NOMO-1 treated with DMSO at 0.1 percent for 48 hours (cell line): Measurements from ENCODE around the gene ATIC.
"Not testable (repeated sequence)": the region's sequence is repeated elsewhere in the genome, so short reads cannot be mapped to it uniquely, and the experiment has no call there.

Experiments
- DNase-seq: peaks from one replicate; lab custom pipeline; 2025; ENCODE audit not compliant: unreplicated experiment; lab: John Stamatoyannopoulos, UW

The ATIC gene

GRCh38 chr2:215311625-215312396 is at the start of gene ATIC:
TSS of gene ATIC (plus strand) at chr2:215312059. CDS start at chr2:215312143, 84 bp downstream.
- DNase-seq: peak; percentile 90

GRCh38 chr2:215262303-215262702 is 49.6 kb upstream of the ATIC start:
- no peak for DNase-seq

- no peak for DNase-seq
These were observed 49.0 kb upstream of the ATIC start for GRCh38 chr2:215262741-215263362.

- no peak for DNase-seq
These were observed 47.5 kb upstream of the ATIC start for GRCh38 chr2:215264374-215264773.

GRCh38 chr2:215269397-215270117 is 42.3 kb upstream of the ATIC start:
- peak; percentile 34 for DNase-seq

- no peak for DNase-seq
These were observed 41.8 kb upstream of the ATIC start for GRCh38 chr2:215270118-215270451.

- DNase-seq: no peak
These were observed 40.4 kb upstream of the ATIC start for GRCh38 chr2:215271446-215271845.

- DNase-seq: no peak
These were observed 38.9 kb upstream of the ATIC start for GRCh38 chr2:215272918-215273317.

GRCh38 chr2:215274829-215275228 is 37.0 kb upstream of the ATIC start:
- no peak for DNase-seq

GRCh38 chr2:215275824-215276223 is 36.0 kb upstream of the ATIC start:
- DNase-seq: no peak

- DNase-seq: no peak
These were observed 33.9 kb upstream of the ATIC start for GRCh38 chr2:215277944-215278343.

- DNase-seq: no peak
These were observed 31.5 kb upstream of the ATIC start for GRCh38 chr2:215280326-215280725.

GRCh38 chr2:215283221-215283620 is 28.6 kb upstream of the ATIC start:
- DNase-seq: no peak

GRCh38 chr2:215286309-215286708 is 25.6 kb upstream of the ATIC start:
- no peak for DNase-seq

GRCh38 chr2:215288112-215288815 is 23.6 kb upstream of the ATIC start:
- no peak for DNase-seq

GRCh38 chr2:215290980-215291599 is 20.8 kb upstream of the ATIC start:
- no peak for DNase-seq

GRCh38 chr2:215293879-215294278 is 18.0 kb upstream of the ATIC start:
- no peak for DNase-seq

GRCh38 chr2:215299337-215299859 is 12.5 kb upstream of the ATIC start:
- no peak for DNase-seq

- no peak for DNase-seq
These were observed 9.9 kb upstream of the ATIC start for GRCh38 chr2:215301994-215302393.

- not testable (repeated sequence) for DNase-seq
These were observed 617 bp upstream of the ATIC start for GRCh38 chr2:215311259-215311624.

- no peak for DNase-seq
These were observed 1.4 kb downstream of the ATIC start for GRCh38 chr2:215313255-215313613.
